SU-DHL-6 (cell line): Measurements from ENCODE around the gene ZIC4.

Experiments
- H2AFZ ChIP-seq: fragments of 200-600 bp; sonication (generic); 2 replicates; pipeline ENCODE4 v1.6.1; 2014; ENCODE audit warnings: low read depth, mild to moderate bottlenecking, moderate library complexity, mixed read lengths, antibody characterized with exemption, low read length; ENCODE audit not compliant: severe bottlenecking
- H3F3A ChIP-seq: fragments of 200-600 bp; shearing (Covaris generic); 2 replicates; pipeline ENCODE4 v1.6.0; 2016; ENCODE audit warnings: antibody characterized with exemption, mild to moderate bottlenecking; ENCODE audit not compliant: insufficient read depth
- H3K27ac ChIP-seq: fragments of 200-600 bp; sonication (generic); 2 replicates; pipeline ENCODE4 v1.5.1; 2016; ENCODE audit warnings: low read depth, mild to moderate bottlenecking, low read length, moderate library complexity, mixed read lengths
- H3K27me3 ChIP-seq: fragments of 200-600 bp; sonication (generic), shearing (Covaris generic); 2 replicates; pipeline ENCODE4 v1.6.0; 2014; ENCODE audit warnings: mild to moderate bottlenecking, low read length
- H3K36me3 ChIP-seq: fragments of 200-600 bp; sonication (generic); 2 replicates; pipeline ENCODE4 v1.6.1; 2014; ENCODE audit warnings: mild to moderate bottlenecking, low read length, mixed read lengths
- H3K4me2 ChIP-seq: fragments of 300-600, 200-600 bp; shearing (Covaris generic), sonication (generic); 2 replicates; pipeline ENCODE4 v1.6.0; 2014; ENCODE audit warnings: low read length, low read depth, mild to moderate bottlenecking; ENCODE audit not compliant: poor library complexity, severe bottlenecking
- H3K4me3 ChIP-seq: fragments of 200-600 bp; sonication (generic); 2 replicates; pipeline ENCODE4 v1.5.1; 2014; ENCODE audit warnings: antibody characterized with exemption, low read length, mild to moderate bottlenecking, mixed read lengths; ENCODE audit not compliant: insufficient read depth, poor library complexity, severe bottlenecking
- H3K79me2 ChIP-seq: fragments of 200-600 bp; sonication (generic); 2 replicates; pipeline ENCODE4 v1.6.1; 2014; ENCODE audit warnings: mild to moderate bottlenecking, low read length, moderate library complexity; ENCODE audit not compliant: insufficient read depth
- H3K9ac ChIP-seq: fragments of 200-600 bp; sonication (generic); 2 replicates; pipeline ENCODE4 v1.7.0; 2014; ENCODE audit warnings: mild to moderate bottlenecking, low read length
- H3K9me2 ChIP-seq: fragments of 200-600 bp; sonication (generic); replicated peaks from 2 replicates; pipeline ENCODE4 v1.6.1; 2014; ENCODE audit warnings: low read length; ENCODE audit not compliant: insufficient read depth
- H3K9me3 ChIP-seq: fragments of 200-600 bp; sonication (generic); 2 replicates; pipeline ENCODE4 v1.6.1; 2014; ENCODE audit warnings: low read length, mixed read lengths; ENCODE audit not compliant: insufficient read depth
- H4K20me1 ChIP-seq: fragments of 200-600 bp; sonication (generic); 2 replicates; pipeline ENCODE4 v1.6.1; 2014; ENCODE audit warnings: low read depth, mild to moderate bottlenecking, antibody characterized with exemption, low read length, moderate library complexity, mixed read lengths
- EZH2phosphoT487 ChIP-seq: fragments of 200-600 bp; sonication (generic), shearing (Covaris generic); conservative IDR thresholded peaks from 2 replicates; pipeline ENCODE4 v1.6.1; 2018; ENCODE audit warnings: mild to moderate bottlenecking, antibody characterized with exemption, low read length, moderate library complexity, mixed read lengths
- TF ChIP-seq, protein P1 (sequence below): fragments of 200-600 bp; sonication (generic); IDR thresholded peaks from one replicate; pipeline ENCODE4 v1.5.1; 2017; ENCODE audit warnings: antibody characterized with exemption, mild to moderate bottlenecking, low read length, moderate library complexity; ENCODE audit not compliant: insufficient read depth, poor library complexity, severe bottlenecking

Gene ZIC4

DNA sequence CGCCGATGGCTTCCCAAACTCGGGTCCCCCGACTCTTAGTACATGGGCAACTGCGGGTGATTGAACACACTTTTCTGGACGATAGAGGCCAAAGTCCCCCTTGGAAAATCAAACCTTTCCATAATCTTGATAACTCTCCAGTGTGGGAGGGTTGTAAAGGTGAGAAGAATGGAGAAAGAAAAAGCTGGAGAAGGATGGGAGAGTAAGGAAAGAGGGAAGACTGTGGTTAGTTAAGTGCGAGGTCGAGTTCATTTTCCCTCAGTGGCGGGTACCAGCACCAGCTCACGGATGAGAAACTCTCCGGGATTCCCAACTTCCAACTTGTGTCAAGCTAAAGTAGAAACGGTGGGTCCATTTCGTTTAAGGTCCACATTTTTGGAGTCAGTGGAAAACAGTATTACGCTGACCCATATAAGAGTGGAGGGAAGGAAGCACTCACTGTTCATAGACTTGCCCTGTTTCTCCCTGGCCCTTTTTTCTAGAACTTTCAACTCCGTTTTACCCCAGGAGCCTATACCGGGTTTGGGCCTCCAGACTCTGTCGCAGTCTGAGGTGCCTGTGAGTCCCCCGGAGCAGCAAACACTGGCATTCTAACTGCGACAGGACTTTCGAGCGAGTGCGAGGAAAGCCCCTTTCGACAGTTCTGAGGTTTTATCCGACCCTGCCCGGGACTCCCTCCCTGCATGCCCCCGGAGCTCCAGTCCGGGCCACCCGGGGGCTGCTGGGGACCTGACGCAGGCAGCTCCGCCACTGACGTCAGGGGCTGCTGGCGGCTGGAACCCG lies 17.6 kb upstream of the ZIC4 start:
- no peaks in the 10 kb centered on the region for H3K9me3 ChIP-seq
- no peaks in the 10 kb centered on the region for H3F3A ChIP-seq
- no peak overlapping the region for H3K9ac ChIP-seq
- no peak overlapping the region for H3K4me2 ChIP-seq
- H3K9me2 ChIP-seq = no peaks in the 10 kb centered on the region
- no peaks in the 10 kb centered on the region for H3K79me2 ChIP-seq
- H3K36me3 ChIP-seq = no peaks in the 10 kb centered on the region
- H2AFZ ChIP-seq = no peak overlapping the region
- H3K27ac ChIP-seq = no peak overlapping the region
- no peaks in the 10 kb centered on the region for H3K27me3 ChIP-seq
- no peak overlapping the region for H3K4me3 ChIP-seq
- TF ChIP-seq, protein P1, sequence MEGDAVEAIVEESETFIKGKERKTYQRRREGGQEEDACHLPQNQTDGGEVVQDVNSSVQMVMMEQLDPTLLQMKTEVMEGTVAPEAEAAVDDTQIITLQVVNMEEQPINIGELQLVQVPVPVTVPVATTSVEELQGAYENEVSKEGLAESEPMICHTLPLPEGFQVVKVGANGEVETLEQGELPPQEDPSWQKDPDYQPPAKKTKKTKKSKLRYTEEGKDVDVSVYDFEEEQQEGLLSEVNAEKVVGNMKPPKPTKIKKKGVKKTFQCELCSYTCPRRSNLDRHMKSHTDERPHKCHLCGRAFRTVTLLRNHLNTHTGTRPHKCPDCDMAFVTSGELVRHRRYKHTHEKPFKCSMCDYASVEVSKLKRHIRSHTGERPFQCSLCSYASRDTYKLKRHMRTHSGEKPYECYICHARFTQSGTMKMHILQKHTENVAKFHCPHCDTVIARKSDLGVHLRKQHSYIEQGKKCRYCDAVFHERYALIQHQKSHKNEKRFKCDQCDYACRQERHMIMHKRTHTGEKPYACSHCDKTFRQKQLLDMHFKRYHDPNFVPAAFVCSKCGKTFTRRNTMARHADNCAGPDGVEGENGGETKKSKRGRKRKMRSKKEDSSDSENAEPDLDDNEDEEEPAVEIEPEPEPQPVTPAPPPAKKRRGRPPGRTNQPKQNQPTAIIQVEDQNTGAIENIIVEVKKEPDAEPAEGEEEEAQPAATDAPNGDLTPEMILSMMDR = no peak
- TF ChIP-seq EZH2phosphoT487 = no peak
- no peaks in the 10 kb centered on the region for H4K20me1 ChIP-seq

DNA sequence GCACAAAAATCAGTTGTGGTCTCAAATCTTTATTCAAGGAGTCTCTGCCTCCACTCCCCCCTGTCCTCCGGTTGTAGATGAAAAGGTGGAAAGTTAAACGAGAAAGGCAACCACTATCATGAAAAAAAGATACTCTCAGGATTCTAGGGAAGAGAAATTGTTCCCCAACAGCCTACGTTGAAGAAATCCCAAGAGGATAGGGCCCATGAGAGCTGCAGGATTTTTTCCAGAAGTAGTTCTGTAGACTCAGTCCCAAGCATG lies 17.1 kb upstream of the ZIC4 start:
- Histone ChIP-seq H3K9me3 (no peaks in the 10 kb centered on the region), H3K4me2 (no peak overlapping the region), H3K4me3 (no peak overlapping the region), H3K9ac (no peak overlapping the region), H4K20me1 (no peaks in the 10 kb centered on the region), H3K9me2 (no peaks in the 10 kb centered on the region), H3F3A (no peaks in the 10 kb centered on the region), H3K27ac (no peak overlapping the region), H3K79me2 (no peaks in the 10 kb centered on the region), H2AFZ (no peak overlapping the region), H3K36me3 (no peaks in the 10 kb centered on the region), H3K27me3 (no peaks in the 10 kb centered on the region)
- TF ChIP-seq, protein P1 = no peak
- no peak for TF ChIP-seq EZH2phosphoT487

DNA sequence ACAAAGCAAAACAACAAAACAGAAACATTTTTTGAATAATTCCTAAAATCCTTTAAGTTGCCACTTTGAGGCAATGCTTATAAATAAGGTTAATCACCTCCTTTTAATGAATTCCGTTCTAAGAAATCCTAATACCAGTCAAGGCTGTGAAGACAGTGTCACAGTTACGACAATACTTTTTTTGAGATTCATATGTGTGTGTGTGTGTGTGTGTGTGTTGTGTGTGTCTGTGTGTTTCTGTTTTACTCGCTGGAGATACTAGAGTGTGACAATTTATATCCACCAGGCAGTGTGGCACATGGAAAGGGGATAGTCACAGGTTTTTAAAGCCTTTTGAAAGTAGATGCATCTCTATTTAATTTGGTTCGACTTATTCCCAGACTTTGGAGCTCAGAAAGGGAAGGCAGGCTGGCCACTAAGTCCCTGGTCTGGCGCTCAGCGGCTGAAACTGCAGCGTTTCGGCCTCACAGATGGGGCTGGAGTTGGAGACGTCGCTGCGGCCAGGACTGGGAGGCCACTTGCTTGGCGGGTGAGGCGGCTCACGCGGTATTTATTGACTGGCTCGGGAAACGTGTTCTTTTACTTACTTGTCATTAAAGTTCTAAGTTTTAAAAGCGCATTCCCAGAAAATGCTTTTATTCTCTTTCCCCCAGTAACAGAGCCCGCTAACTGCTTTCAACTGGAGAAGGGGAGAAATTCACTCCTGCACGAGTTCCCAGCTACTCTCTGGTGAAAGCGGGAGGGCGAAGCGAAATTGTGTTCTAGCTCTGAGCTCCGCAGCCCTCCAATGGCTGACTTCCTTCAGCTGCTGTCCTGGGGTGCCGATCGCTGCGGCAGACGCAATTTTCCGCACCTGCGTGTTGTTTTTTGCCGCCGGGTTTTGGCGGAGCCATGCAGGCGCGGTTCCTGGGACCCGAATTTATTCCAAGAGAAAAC lies 16.5 kb upstream of the ZIC4 start:
- Histone ChIP-seq H3K27me3 (no peaks in the 10 kb centered on the region), H3K36me3 (no peaks in the 10 kb centered on the region), H3K9ac (no peak overlapping the region), H4K20me1 (no peaks in the 10 kb centered on the region), H3F3A (no peaks in the 10 kb centered on the region), H3K27ac (no peak overlapping the region), H3K9me3 (no peaks in the 10 kb centered on the region), H3K4me3 (no peak overlapping the region), H2AFZ (no peak overlapping the region), H3K79me2 (no peaks in the 10 kb centered on the region), H3K9me2 (no peaks in the 10 kb centered on the region), H3K4me2 (no peak overlapping the region)
- no peak for TF ChIP-seq EZH2phosphoT487
- TF ChIP-seq, protein P1 = no peak
